ENCODE results near the gene C3orf22.

Gene C3orf22

GRCh38 chr3:126527006-126527405 is 31.7 kb downstream of the C3orf22 start:
- no peak for DNase-seq (ENCODE audit: low spot score)

GRCh38 chr3:126526668-126527005 is 32.1 kb downstream of the C3orf22 start:
- no peak for DNase-seq (ENCODE audit: low spot score)

GRCh38 chr3:126525853-126526667 is 32.7 kb downstream of the C3orf22 start:
- no peak for DNase-seq (ENCODE audit: low spot score)

- DNase-seq (ENCODE audit: low spot score): no peak
These were observed 33.5 kb downstream of the C3orf22 start for GRCh38 chr3:126525091-126525852.

GRCh38 chr3:126524429-126524988 is 34.2 kb downstream of the C3orf22 start:
- no peak for DNase-seq (ENCODE audit: low spot score)

- DNase-seq (ENCODE audit: low spot score): peak; percentile 89
These were observed 34.8 kb downstream of the C3orf22 start, which contains the start of gene CHST13 for GRCh38 chr3:126523745-126524428. CHST13 (plus strand) TSS chr3:126524155; CDS start chr3:126524333, 178 bp downstream.

- DNase-seq (ENCODE audit: low spot score): peak; percentile 87
These were observed 36.4 kb downstream of the C3orf22 start for GRCh38 chr3:126522363-126522788.

GRCh38 chr3:126521122-126521891 is 37.4 kb downstream of the C3orf22 start:
- no peak for DNase-seq (ENCODE audit: low spot score)

- DNase-seq (ENCODE audit: low spot score): no peak
These were observed 39.0 kb downstream of the C3orf22 start for GRCh38 chr3:126519506-126520455.

GRCh38 chr3:126518779-126519177 is 40.0 kb downstream of the C3orf22 start:
- no peak for DNase-seq (ENCODE audit: low spot score)

GRCh38 chr3:126517986-126518778 is 40.5 kb downstream of the C3orf22 start:
- DNase-seq (ENCODE audit: low spot score): no peak

GRCh38 chr3:126517291-126517951 is 41.3 kb downstream of the C3orf22 start, which contains the start of gene UROC1:
UROC1 (minus strand) TSS chr3:126517773; CDS start chr3:126517719, 54 bp downstream.
- no peak for DNase-seq (ENCODE audit: low spot score)

GRCh38 chr3:126516936-126517290 is 41.8 kb downstream of the C3orf22 start:
- DNase-seq (ENCODE audit: low spot score): no peak

- DNase-seq (ENCODE audit: low spot score): no peak
These were observed 42.4 kb downstream of the C3orf22 start for GRCh38 chr3:126516152-126516935.

- DNase-seq (ENCODE audit: low spot score): no peak
These were observed 43.5 kb downstream of the C3orf22 start for GRCh38 chr3:126515066-126515706.

- no peak for DNase-seq (ENCODE audit: low spot score)
These were observed 44.6 kb downstream of the C3orf22 start for GRCh38 chr3:126514161-126514560.

GRCh38 chr3:126512916-126513650 is 45.6 kb downstream of the C3orf22 start:
- DNase-seq (ENCODE audit: low spot score): no peak

All from iPS-NIHi11 (cell line).